ENCODE measurements around the gene SLC8A1. TPM values are rescaled to one million over a fixed set of nuclear protein-coding genes. Genes with fewer than 3 reads are reported as not detected.

The SLC8A1 gene
- total RNA-seq, 1 experiment from 2014 or later: 1.6 TPM

GRCh38 chr2:40244675-40245074, 207.2 kb downstream of the SLC8A1 start:
- peak; percentile 30 for TF ChIP-seq CTCF (IDR thresholded peaks at IDR 0.05; ENCODE audit: unreplicated experiment)
- Mint-ChIP-seq H3K27ac (ENCODE audit: low read depth, unreplicated experiment) (no peak overlapping the region), H3K36me3 (ENCODE audit: insufficient read depth, unreplicated experiment) (no peaks in the 10 kb centered on the region), H3K4me3 (ENCODE audit: unreplicated experiment) (no peak overlapping the region), H3K9me3 (ENCODE audit: unreplicated experiment) (no peaks in the 10 kb centered on the region), H3K4me1 (ENCODE audit: insufficient read depth, unreplicated experiment) (peaks cover 5% of the 10 kb centered on the region), H3K27me3 (ENCODE audit: insufficient read depth, unreplicated experiment) (no peaks in the 10 kb centered on the region)
- BruUV-seq (replicated peaks): no TSS peak
- CTCF ChIA-PET: interaction anchor here (0.6 to 5.1 kb wide), 38 partner anchors 9 to 1568 kb away, joined by 3 to 71 read pairs (median 4); no protein-coding TSS in a partner anchor
- POLR2A ChIA-PET: no interaction called here
- peak; percentile 73 for DNase-seq (ENCODE audit: unreplicated experiment)
- intact Hi-C loops (cut with micrococcal nuclease): loop anchor here (1.0 to 5.0 kb wide), 3 partner anchors 206 to 516 kb away; no protein-coding TSS in a partner anchor

- ChIA-PET POLR2A (no interaction called here), CTCF (interaction anchor here (0.6 to 5.1 kb wide), 36 partner anchors 10 to 1569 kb away, joined by 3 to 71 read pairs (median 4); no protein-coding TSS in a partner anchor)
- TF ChIP-seq CTCF (IDR thresholded peaks at IDR 0.05; ENCODE audit: unreplicated experiment): no peak
- H3K9me3 Mint-ChIP-seq (ENCODE audit: unreplicated experiment): no peaks in the 10 kb centered on the region
- DNase-seq (ENCODE audit: unreplicated experiment): peak; percentile 5
- no peaks in the 10 kb centered on the region for H3K27me3 Mint-ChIP-seq (ENCODE audit: insufficient read depth, unreplicated experiment)
- no peak overlapping the region for H3K4me3 Mint-ChIP-seq (ENCODE audit: unreplicated experiment)
- BruUV-seq (replicated peaks): no TSS peak
- H3K4me1 Mint-ChIP-seq (ENCODE audit: insufficient read depth, unreplicated experiment): peaks cover 6% of the 10 kb centered on the region
- intact Hi-C loops (cut with micrococcal nuclease): loop anchor here (1.0 to 5.0 kb wide), 3 partner anchors 207 to 516 kb away; no protein-coding TSS in a partner anchor
- no peak overlapping the region for H3K27ac Mint-ChIP-seq (ENCODE audit: low read depth, unreplicated experiment)
- H3K36me3 Mint-ChIP-seq (ENCODE audit: insufficient read depth, unreplicated experiment): no peaks in the 10 kb centered on the region
These were observed 207.6 kb downstream of the SLC8A1 start for GRCh38 chr2:40244251-40244650.

GRCh38 chr2:40243581-40244187, 208.2 kb downstream of the SLC8A1 start:
- no peaks in the 10 kb centered on the region for H3K36me3 Mint-ChIP-seq (ENCODE audit: insufficient read depth, unreplicated experiment)
- CTCF ChIA-PET: interaction anchor here (0.6 to 5.1 kb wide), 22 partner anchors 10 to 1015 kb away, joined by 3 to 71 read pairs (median 5); no protein-coding TSS in a partner anchor
- H3K9me3 Mint-ChIP-seq (ENCODE audit: unreplicated experiment): no peaks in the 10 kb centered on the region
- peak; percentile 0 for DNase-seq (ENCODE audit: unreplicated experiment)
- peaks cover 6% of the 10 kb centered on the region for H3K4me1 Mint-ChIP-seq (ENCODE audit: insufficient read depth, unreplicated experiment)
- no peaks in the 10 kb centered on the region for H3K27me3 Mint-ChIP-seq (ENCODE audit: insufficient read depth, unreplicated experiment)
- no peak overlapping the region for H3K4me3 Mint-ChIP-seq (ENCODE audit: unreplicated experiment)
- no TSS peak for BruUV-seq (replicated peaks)
- no peak overlapping the region for H3K27ac Mint-ChIP-seq (ENCODE audit: low read depth, unreplicated experiment)
- POLR2A ChIA-PET: interaction anchor here (0.7 kb wide), 1 partner anchor 311 kb away, joined by 3 read pairs; no protein-coding TSS in a partner anchor
- no peak for TF ChIP-seq CTCF (IDR thresholded peaks at IDR 0.05; ENCODE audit: unreplicated experiment)
- intact Hi-C loops (cut with micrococcal nuclease): loop anchor here (1.0 to 5.0 kb wide), 3 partner anchors 207 to 517 kb away; no protein-coding TSS in a partner anchor

- no peak overlapping the region for H3K27ac Mint-ChIP-seq (ENCODE audit: low read depth, unreplicated experiment)
- no peaks in the 10 kb centered on the region for H3K27me3 Mint-ChIP-seq (ENCODE audit: insufficient read depth, unreplicated experiment)
- H3K36me3 Mint-ChIP-seq (ENCODE audit: insufficient read depth, unreplicated experiment): no peaks in the 10 kb centered on the region
- no TSS peak for BruUV-seq (replicated peaks)
- no peak for TF ChIP-seq CTCF (IDR thresholded peaks at IDR 0.05; ENCODE audit: unreplicated experiment)
- H3K4me1 Mint-ChIP-seq (ENCODE audit: insufficient read depth, unreplicated experiment): peaks cover 6% of the 10 kb centered on the region
- H3K4me3 Mint-ChIP-seq (ENCODE audit: unreplicated experiment): no peak overlapping the region
- DNase-seq (ENCODE audit: unreplicated experiment): no peak
- H3K9me3 Mint-ChIP-seq (ENCODE audit: unreplicated experiment): no peaks in the 10 kb centered on the region
- POLR2A ChIA-PET: no interaction called here
- CTCF ChIA-PET: interaction anchor here (1.0 to 5.1 kb wide), 4 partner anchors 22 to 312 kb away, joined by 5 to 71 read pairs (median 8); no protein-coding TSS in a partner anchor
- intact Hi-C loops (cut with micrococcal nuclease): loop anchor here (5.0 kb wide), 1 partner anchor 245 kb away; no protein-coding TSS in a partner anchor
These were observed 209.6 kb downstream of the SLC8A1 start for GRCh38 chr2:40242315-40242714.
